ENCODE results near the gene NFYA.

- TF ChIP-seq EZH2phosphoT487 (IDR thresholded peaks at IDR 0.05; ENCODE audit: low read depth, severe bottlenecking, unreplicated experiment) (no peak), EZH2 (IDR thresholded peaks at IDR 0.05; ENCODE audit: borderline replicate concordance) (no peak)
- TF ChIP-seq, protein P1, sequence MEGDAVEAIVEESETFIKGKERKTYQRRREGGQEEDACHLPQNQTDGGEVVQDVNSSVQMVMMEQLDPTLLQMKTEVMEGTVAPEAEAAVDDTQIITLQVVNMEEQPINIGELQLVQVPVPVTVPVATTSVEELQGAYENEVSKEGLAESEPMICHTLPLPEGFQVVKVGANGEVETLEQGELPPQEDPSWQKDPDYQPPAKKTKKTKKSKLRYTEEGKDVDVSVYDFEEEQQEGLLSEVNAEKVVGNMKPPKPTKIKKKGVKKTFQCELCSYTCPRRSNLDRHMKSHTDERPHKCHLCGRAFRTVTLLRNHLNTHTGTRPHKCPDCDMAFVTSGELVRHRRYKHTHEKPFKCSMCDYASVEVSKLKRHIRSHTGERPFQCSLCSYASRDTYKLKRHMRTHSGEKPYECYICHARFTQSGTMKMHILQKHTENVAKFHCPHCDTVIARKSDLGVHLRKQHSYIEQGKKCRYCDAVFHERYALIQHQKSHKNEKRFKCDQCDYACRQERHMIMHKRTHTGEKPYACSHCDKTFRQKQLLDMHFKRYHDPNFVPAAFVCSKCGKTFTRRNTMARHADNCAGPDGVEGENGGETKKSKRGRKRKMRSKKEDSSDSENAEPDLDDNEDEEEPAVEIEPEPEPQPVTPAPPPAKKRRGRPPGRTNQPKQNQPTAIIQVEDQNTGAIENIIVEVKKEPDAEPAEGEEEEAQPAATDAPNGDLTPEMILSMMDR (IDR thresholded peaks at IDR 0.05; ENCODE audit: poor library complexity), result peak; percentile 49
Observed at GRCh38 chr6:41092421-41093140, 19.8 kb downstream of the NFYA start.

Data from hepatocyte (in vitro differentiated cells).